DMS153 treated with DMSO at 0.1 percent for 48 hours (cell line): ENCODE results near the gene RERG.
"Not testable (repeated sequence)": the region's sequence is repeated elsewhere in the genome, so short reads cannot be mapped to it uniquely, and the experiment has no call there.

Experiments used
- DNase-seq: peaks from one replicate; lab custom pipeline; 2025; ENCODE audit not compliant: unreplicated experiment; lab: John Stamatoyannopoulos, UW

The RERG gene

DNA sequence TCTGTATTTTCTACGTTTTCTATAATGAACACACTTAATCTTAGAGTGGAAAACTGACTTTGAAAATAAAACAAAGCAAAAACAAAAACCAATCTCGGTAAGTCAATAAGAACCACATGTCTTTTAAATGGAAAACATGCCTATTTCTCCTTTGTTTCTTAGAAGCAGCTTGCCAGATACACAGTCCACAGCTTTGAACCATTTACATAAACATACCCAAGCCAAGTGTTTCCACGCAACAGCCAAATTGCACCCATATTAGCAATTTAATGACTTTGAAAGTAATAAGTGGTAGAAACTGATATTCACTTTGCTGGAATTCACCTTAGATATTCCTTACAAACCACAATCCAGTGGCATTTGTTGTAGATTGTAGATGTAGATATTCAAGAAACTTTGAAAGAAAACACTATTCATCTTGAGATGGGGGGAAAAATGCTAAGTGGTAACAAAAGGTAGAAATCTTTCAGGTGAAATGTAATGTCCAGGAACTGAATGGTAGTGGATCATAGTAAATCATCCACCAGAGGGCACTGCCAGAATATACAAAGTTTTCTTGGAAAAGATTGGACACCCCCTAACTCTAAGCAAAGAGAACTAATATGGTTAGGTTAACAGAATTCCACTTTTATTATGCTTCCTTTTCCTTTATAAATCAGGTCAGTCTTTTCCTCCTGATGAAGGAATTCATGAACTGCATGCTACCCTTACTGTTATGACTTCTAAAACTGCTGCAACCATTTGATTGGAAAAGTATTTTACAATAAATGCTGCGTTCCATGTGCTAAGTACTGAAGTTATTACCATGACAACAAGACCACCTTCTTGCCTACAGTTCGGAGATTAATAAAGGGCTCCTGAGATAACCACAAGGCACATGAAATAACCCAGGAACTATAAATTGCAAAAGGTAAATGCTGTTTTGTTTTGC lies 69.8 kb downstream of the RERG start:
- peak; percentile 74 for DNase-seq

- DNase-seq: no peak
Observed at GRCh38 chr12:15146585-15146984, 74.6 kb downstream of the RERG start.

DNA sequence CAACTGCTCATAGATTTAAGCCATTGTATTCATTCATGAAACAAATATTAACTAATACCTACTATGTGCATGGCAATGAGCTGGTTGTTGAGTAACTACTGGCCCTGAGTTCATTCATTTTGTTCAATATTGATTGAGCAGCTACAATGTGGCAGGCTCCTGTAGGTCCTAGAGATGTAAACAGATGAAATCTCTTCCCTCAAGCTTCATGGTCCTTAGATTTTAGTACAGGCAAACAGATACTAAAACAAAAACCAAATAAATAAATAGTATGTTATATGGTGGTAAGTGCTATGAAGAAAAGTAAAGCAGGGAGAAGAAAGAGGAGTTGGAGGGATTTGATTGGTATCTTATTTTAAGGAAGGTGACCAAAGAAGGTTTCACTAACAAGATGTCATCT lies 77.8 kb downstream of the RERG start:
- no peak for DNase-seq

GRCh38 chr12:15142711-15143110 lies 78.5 kb downstream of the RERG start:
- no peak for DNase-seq

GRCh38 chr12:15131431-15131830 lies 89.8 kb downstream of the RERG start:
- DNase-seq: no peak

- DNase-seq: no peak
Observed at GRCh38 chr12:15130541-15130940, 90.7 kb downstream of the RERG start.

GRCh38 chr12:15123401-15123800 lies 97.8 kb downstream of the RERG start:
- no peak for DNase-seq

DNA sequence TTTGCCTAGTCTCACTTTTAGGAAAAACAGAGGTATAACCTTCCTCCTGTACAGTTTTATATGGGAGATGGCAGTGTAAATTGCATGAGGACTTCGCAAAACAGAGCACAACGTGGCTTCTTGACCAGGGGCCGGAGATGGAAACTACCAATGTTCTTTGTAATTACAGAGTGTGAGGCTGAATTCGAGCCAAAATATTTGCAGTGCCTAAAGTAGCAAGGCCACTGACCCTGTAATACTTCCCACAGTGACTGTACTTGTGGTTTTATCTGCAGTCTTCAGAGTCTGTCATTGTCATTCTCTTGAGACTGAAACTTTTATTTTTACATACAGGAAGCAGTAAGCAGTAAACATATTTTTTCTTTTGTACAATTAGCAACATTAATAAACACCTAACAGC lies 98.9 kb downstream of the RERG start:
- DNase-seq: no peak

- no peak for DNase-seq
Observed at GRCh38 chr12:15118955-15119354, 102.3 kb downstream of the RERG start.

- DNase-seq: no peak
Observed at GRCh38 chr12:15116983-15117382, 104.2 kb downstream of the RERG start.

DNA sequence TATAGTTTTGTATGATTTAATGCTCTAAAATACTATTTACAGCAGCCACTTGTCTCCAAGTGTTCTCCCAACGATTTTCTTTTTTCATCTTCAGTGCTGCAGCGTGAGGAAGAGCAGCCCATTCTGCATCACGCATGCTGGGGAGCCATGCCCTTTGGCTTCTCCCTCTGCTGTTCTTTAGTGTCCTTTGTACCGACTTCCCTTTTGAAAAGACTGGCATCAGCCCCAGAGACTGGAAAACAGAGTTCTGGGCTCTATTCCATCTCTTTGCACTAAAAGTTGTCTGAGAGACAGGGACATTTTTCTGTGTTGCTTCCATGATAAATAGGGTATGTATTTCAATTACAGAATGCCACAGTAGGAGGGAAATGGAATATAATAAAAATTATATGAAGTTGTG lies 105.1 kb downstream of the RERG start:
- DNase-seq: no peak

- DNase-seq: no peak
Observed at GRCh38 chr12:15115434-15115833, 105.8 kb downstream of the RERG start.

DNA sequence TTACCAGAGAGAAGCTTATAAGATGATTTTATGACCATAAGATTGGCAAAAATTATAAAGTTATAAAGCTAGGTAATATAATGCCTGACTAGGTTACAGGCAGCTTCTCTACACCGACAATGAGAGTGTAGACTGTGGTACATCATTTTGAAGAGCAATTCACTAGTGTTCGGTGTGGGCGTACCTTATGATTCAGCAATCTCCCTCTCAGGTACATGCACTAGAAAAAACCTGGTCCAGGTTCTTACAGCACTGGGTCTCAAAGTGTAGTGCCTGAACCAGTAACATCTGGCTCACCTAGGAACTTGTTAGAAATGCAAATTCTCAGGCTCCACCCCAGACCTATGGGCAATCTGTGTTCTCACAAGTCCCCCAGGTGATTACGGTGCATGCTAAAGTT lies 106.7 kb downstream of the RERG start:
- no peak for DNase-seq

DNA sequence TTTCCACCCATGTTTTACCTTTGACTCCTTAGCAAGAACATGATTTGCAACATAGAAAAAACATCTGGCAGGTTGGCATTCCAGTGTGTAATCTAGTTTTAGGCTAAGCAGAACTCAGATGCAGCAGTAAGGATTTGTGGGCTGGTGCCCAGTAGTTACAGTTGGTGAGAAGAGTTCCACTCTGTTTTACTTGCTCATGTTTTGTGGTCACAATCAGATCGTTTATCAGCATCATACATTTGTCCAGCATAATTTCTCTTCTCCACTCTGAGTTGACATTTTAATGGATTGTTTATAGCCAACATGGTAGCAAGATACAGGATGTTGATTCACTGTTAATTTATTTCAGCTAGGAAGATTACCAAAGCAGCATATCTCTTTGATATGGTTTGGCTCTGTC lies 128.4 kb downstream of the RERG start:
- no peak for DNase-seq

- no peak for DNase-seq
Observed at GRCh38 chr12:15090441-15090840, 130.8 kb downstream of the RERG start.

DNA sequence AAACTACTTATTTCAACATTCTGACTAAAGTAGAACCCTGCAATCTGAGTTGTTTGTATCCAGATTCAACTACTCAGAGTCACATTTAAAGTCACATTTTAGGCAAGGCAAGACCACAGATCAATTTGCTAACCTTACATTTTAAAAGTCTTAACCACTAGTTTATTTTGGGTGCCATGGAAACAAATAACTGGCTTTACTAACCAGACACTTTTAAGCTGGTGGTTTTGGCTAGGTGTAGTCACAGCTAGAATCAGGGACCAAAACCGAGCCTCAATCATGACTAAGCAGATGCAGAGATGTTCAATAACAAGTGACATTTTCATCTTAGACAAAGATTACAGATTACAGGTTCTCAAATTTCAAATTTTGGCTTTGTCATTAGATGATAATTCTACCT lies 133.1 kb downstream of the RERG start:
- no peak for DNase-seq

DNA sequence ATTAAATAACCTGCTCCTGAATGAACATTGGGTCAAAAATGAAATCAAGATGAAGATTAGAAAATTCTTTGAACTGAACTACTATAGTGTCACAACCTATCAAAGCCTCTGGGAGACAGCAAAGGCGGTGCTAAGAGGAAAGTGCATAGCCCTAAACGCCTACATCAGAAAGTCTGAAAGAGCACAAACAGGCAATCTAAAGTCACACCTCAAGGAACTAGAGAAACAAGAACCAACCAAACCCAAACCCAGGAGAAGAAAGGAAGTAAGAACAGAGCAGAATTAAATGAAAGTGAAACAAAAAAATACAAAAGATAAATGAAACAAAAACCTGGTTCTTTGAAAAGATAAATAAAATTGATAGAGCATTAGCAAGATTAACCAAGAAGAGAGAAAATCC lies 143.5 kb downstream of the RERG start:
- DNase-seq: not testable (repeated sequence)

GRCh38 chr12:15074351-15074750 lies 146.9 kb downstream of the RERG start:
- no peak for DNase-seq

- DNase-seq: no peak
Observed at GRCh38 chr12:15059123-15059522, 162.1 kb downstream of the RERG start.
